HG03103 (cell line): ENCODE data around the gene ARHGAP22.
"Not testable (repeated sequence)": the region's sequence is repeated elsewhere in the genome, so short reads cannot be mapped to it uniquely, and the experiment has no call there.

ENCODE experiments used
- ATAC-seq: cut with Tn5 transposase; IDR thresholded peaks from one replicate; pipeline ENCODE4 v1.9.1; 2021; ENCODE audit warnings: low read depth; ENCODE audit not compliant: unreplicated experiment

The ARHGAP22 gene

GRCh38 chr10:48604991-48605508 lies at the start of gene ARHGAP22:
Gene ARHGAP22, minus strand, starts transcription at chr10:48605073. Its CDS starts 277 bp downstream, at chr10:48604796.
- ATAC-seq, result no peak

GRCh38 chr10:48653944-48654698 lies 49.2 kb upstream of the ARHGAP22 start:
- no peak for ATAC-seq

GRCh38 chr10:48653347-48653746 lies 48.5 kb upstream of the ARHGAP22 start:
- no peak for ATAC-seq

- ATAC-seq, result no peak
These were observed 47.5 kb upstream of the ARHGAP22 start for GRCh38 chr10:48652344-48652743.

GRCh38 chr10:48651839-48652238 lies 47.0 kb upstream of the ARHGAP22 start:
- ATAC-seq, result no peak

GRCh38 chr10:48651293-48651692 lies 46.4 kb upstream of the ARHGAP22 start:
- no peak for ATAC-seq

- ATAC-seq, result no peak
These were observed 44.6 kb upstream of the ARHGAP22 start for GRCh38 chr10:48649349-48649944.

- ATAC-seq, result no peak
These were observed 43.5 kb upstream of the ARHGAP22 start for GRCh38 chr10:48648172-48648942.

- ATAC-seq, result not testable (repeated sequence)
These were observed 42.2 kb upstream of the ARHGAP22 start for GRCh38 chr10:48647073-48647472.

GRCh38 chr10:48645600-48645999 lies 40.7 kb upstream of the ARHGAP22 start:
- no peak for ATAC-seq

- not testable (repeated sequence) for ATAC-seq
These were observed 36.3 kb upstream of the ARHGAP22 start for GRCh38 chr10:48641099-48641690.

- ATAC-seq, result no peak
These were observed 35.5 kb upstream of the ARHGAP22 start for GRCh38 chr10:48640326-48640725.

- ATAC-seq, result no peak
These were observed 34.8 kb upstream of the ARHGAP22 start for GRCh38 chr10:48639632-48640031.

GRCh38 chr10:48638739-48639527 lies 34.1 kb upstream of the ARHGAP22 start:
- ATAC-seq, result no peak

- no peak for ATAC-seq
These were observed 33.3 kb upstream of the ARHGAP22 start for GRCh38 chr10:48638158-48638557.

GRCh38 chr10:48636901-48637300 lies 32.0 kb upstream of the ARHGAP22 start:
- ATAC-seq, result no peak

- ATAC-seq, result no peak
These were observed 31.4 kb upstream of the ARHGAP22 start for GRCh38 chr10:48636231-48636630.

- no peak for ATAC-seq
These were observed 30.2 kb upstream of the ARHGAP22 start for GRCh38 chr10:48634984-48635557.

GRCh38 chr10:48634198-48634983 lies 29.5 kb upstream of the ARHGAP22 start:
- ATAC-seq, result peak; percentile 72
